IPS-18a (cell line): Measurements from ENCODE around the gene GRIA1.

Experiments used
- H3K27ac ChIP-seq: one replicate; pipeline ENCODE4 v1.5.1; 2013; ENCODE audit warnings: low read length
- H3K27me3 ChIP-seq: one replicate; pipeline ENCODE4 v1.6.1; 2013; ENCODE audit warnings: mild to moderate bottlenecking, low read length; ENCODE audit not compliant: control insufficient read depth, insufficient read depth
- H3K36me3 ChIP-seq: one replicate; pipeline ENCODE4 v1.6.1; 2013; ENCODE audit warnings: low read depth, low read length; ENCODE audit not compliant: control insufficient read depth
- H3K4me1 ChIP-seq: one replicate; pipeline ENCODE4 v1.6.1; 2013; ENCODE audit warnings: low read depth, low read length; ENCODE audit not compliant: control insufficient read depth
- H3K4me3 ChIP-seq: one replicate; pipeline ENCODE4 v1.5.1; 2013; ENCODE audit warnings: low read length
- H3K9ac ChIP-seq: one replicate; pipeline ENCODE4 v1.6.1; 2013; ENCODE audit warnings: mild to moderate bottlenecking, low read length, moderate library complexity
- H3K9me3 ChIP-seq: one replicate; pipeline ENCODE4 v1.6.1; 2013; ENCODE audit warnings: low read depth, low read length; ENCODE audit not compliant: control insufficient read depth

The GRIA1 gene

GRCh38 chr5:153671653-153672346 lies 181.3 kb downstream of the GRIA1 start:
- Histone ChIP-seq H3K27ac (no peak overlapping the region), H3K27me3 (no peaks in the 10 kb centered on the region), H3K4me1 (no peaks in the 10 kb centered on the region), H3K9me3 (no peaks in the 10 kb centered on the region), H3K9ac (no peak overlapping the region), H3K4me3 (no peak overlapping the region), H3K36me3 (no peaks in the 10 kb centered on the region)

GRCh38 chr5:153672347-153673090 lies 182.0 kb downstream of the GRIA1 start:
- H3K4me3 ChIP-seq = no peak overlapping the region
- no peak overlapping the region for H3K9ac ChIP-seq
- no peaks in the 10 kb centered on the region for H3K27me3 ChIP-seq
- H3K4me1 ChIP-seq = no peaks in the 10 kb centered on the region
- no peaks in the 10 kb centered on the region for H3K36me3 ChIP-seq
- H3K9me3 ChIP-seq = no peaks in the 10 kb centered on the region
- H3K27ac ChIP-seq = no peak overlapping the region

- H3K27ac ChIP-seq = no peak overlapping the region
- no peak overlapping the region for H3K9ac ChIP-seq
- H3K27me3 ChIP-seq = no peaks in the 10 kb centered on the region
- no peaks in the 10 kb centered on the region for H3K9me3 ChIP-seq
- H3K4me3 ChIP-seq = no peak overlapping the region
- H3K36me3 ChIP-seq = no peaks in the 10 kb centered on the region
- H3K4me1 ChIP-seq = no peaks in the 10 kb centered on the region
These were observed 183.9 kb downstream of the GRIA1 start for GRCh38 chr5:153674356-153674755.

- H3K4me1 ChIP-seq = no peaks in the 10 kb centered on the region
- H3K27ac ChIP-seq = no peak overlapping the region
- no peak overlapping the region for H3K9ac ChIP-seq
- H3K4me3 ChIP-seq = no peak overlapping the region
- no peaks in the 10 kb centered on the region for H3K9me3 ChIP-seq
- H3K36me3 ChIP-seq = no peaks in the 10 kb centered on the region
- H3K27me3 ChIP-seq = no peaks in the 10 kb centered on the region
These were observed 185.9 kb downstream of the GRIA1 start for GRCh38 chr5:153676406-153676805.

GRCh38 chr5:153676821-153677220 lies 186.4 kb downstream of the GRIA1 start:
- Histone ChIP-seq H3K36me3 (no peaks in the 10 kb centered on the region), H3K4me1 (no peaks in the 10 kb centered on the region), H3K27me3 (no peaks in the 10 kb centered on the region)

GRCh38 chr5:153678617-153679329 lies 188.3 kb downstream of the GRIA1 start:
- no peaks in the 10 kb centered on the region for H3K9me3 ChIP-seq
- H3K27ac ChIP-seq = no peak overlapping the region
- H3K4me1 ChIP-seq = no peaks in the 10 kb centered on the region
- H3K36me3 ChIP-seq = no peaks in the 10 kb centered on the region
- H3K4me3 ChIP-seq = no peak overlapping the region
- no peak overlapping the region for H3K9ac ChIP-seq
- H3K27me3 ChIP-seq = no peaks in the 10 kb centered on the region

More at GRCh38 chr5:153676821-153677220, 186.4 kb downstream of the GRIA1 start:
- Histone ChIP-seq H3K9ac (no peak overlapping the region), H3K27ac (no peak overlapping the region), H3K9me3 (no peaks in the 10 kb centered on the region), H3K4me3 (no peak overlapping the region)

- H3K36me3 ChIP-seq = no peaks in the 10 kb centered on the region
- H3K9ac ChIP-seq = no peak overlapping the region
- no peak overlapping the region for H3K27ac ChIP-seq
- no peak overlapping the region for H3K4me3 ChIP-seq
- no peaks in the 10 kb centered on the region for H3K9me3 ChIP-seq
- H3K4me1 ChIP-seq = no peaks in the 10 kb centered on the region
- no peaks in the 10 kb centered on the region for H3K27me3 ChIP-seq
These were observed 199.8 kb downstream of the GRIA1 start for GRCh38 chr5:153690236-153690635.

- H3K27me3 ChIP-seq = no peaks in the 10 kb centered on the region
- H3K9ac ChIP-seq = no peak overlapping the region
- H3K9me3 ChIP-seq = no peaks in the 10 kb centered on the region
- H3K4me3 ChIP-seq = no peak overlapping the region
- no peak overlapping the region for H3K27ac ChIP-seq
- H3K36me3 ChIP-seq = no peaks in the 10 kb centered on the region
- no peaks in the 10 kb centered on the region for H3K4me1 ChIP-seq
These were observed 205.8 kb downstream of the GRIA1 start for GRCh38 chr5:153696256-153696655.

GRCh38 chr5:153699035-153699434 lies 208.6 kb downstream of the GRIA1 start:
- H3K4me3 ChIP-seq = no peak overlapping the region
- no peaks in the 10 kb centered on the region for H3K4me1 ChIP-seq
- no peaks in the 10 kb centered on the region for H3K36me3 ChIP-seq
- H3K27me3 ChIP-seq = no peaks in the 10 kb centered on the region
- no peak overlapping the region for H3K27ac ChIP-seq
- H3K9me3 ChIP-seq = no peaks in the 10 kb centered on the region
- no peak overlapping the region for H3K9ac ChIP-seq

- Histone ChIP-seq H3K27ac (no peak overlapping the region), H3K27me3 (no peaks in the 10 kb centered on the region), H3K4me1 (no peaks in the 10 kb centered on the region), H3K4me3 (no peak overlapping the region), H3K9ac (no peak overlapping the region), H3K9me3 (no peaks in the 10 kb centered on the region), H3K36me3 (no peaks in the 10 kb centered on the region)
These were observed 210.5 kb downstream of the GRIA1 start for GRCh38 chr5:153700940-153701339.

GRCh38 chr5:153702265-153702664 lies 211.8 kb downstream of the GRIA1 start:
- no peak overlapping the region for H3K27ac ChIP-seq
- no peaks in the 10 kb centered on the region for H3K27me3 ChIP-seq
- H3K4me1 ChIP-seq = no peaks in the 10 kb centered on the region
- H3K4me3 ChIP-seq = no peak overlapping the region
- no peaks in the 10 kb centered on the region for H3K9me3 ChIP-seq
- no peak overlapping the region for H3K9ac ChIP-seq
- no peaks in the 10 kb centered on the region for H3K36me3 ChIP-seq
